ACHN (cell line): Measurements from ENCODE around the gene CHRNA4.

Experiments
- DNase-seq: peaks from one replicate; pipeline ENCODE4 v3.0.0-alpha.2; 2015
- in situ Hi-C: cut with HindIII; loops from 2 replicates; pipeline ENCODE4 v1.10.0; 2017; ENCODE audit warnings: low sequenced_read_pairs, low pct_ligation_motif_present, low pct_unique_long_range_greater_than_20kb

Gene CHRNA4

DNA sequence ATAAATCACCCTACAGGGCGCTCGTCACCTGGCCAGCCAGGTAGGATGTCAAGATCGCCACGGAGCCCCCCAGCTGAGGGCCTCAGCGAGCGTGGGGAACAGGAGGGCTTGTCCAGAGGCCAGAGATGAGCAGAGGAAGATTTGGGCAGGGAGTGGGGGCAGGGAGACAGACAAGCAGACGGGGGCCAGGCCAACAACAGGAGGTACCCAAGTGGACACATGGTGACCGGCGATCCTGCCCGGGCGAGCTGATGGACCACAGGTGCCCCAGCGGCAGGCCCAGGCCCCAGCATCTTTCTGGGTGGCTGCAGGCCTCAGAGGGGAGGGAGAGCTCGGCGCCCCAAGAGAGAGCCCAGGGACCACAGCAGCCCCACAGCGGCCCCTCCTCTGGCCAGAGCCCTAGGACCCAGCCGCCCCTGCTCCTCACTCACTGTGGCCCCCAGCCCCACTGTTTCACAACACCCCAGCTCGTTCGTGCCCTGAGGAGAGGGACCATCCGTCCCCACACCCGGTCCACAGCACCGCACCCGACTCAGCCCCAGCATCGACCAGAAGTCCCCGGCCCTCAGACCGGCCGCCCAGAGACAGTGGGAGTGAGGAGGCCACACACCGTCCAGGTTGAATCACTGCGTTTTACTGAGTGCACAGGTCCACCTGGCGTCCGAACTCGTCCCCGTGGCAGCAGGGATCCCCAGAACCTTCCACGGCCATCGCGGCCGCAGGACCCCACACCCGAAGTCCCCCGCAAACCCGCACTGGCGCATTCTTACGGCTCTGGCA is 38.6 kb upstream of the CHRNA4 start:
- no peak for DNase-seq
- in situ Hi-C loops: loop anchor here (25.0 kb wide), 1 partner anchor 112 kb away; the partner anchor contains the start of gene COL20A1

DNA sequence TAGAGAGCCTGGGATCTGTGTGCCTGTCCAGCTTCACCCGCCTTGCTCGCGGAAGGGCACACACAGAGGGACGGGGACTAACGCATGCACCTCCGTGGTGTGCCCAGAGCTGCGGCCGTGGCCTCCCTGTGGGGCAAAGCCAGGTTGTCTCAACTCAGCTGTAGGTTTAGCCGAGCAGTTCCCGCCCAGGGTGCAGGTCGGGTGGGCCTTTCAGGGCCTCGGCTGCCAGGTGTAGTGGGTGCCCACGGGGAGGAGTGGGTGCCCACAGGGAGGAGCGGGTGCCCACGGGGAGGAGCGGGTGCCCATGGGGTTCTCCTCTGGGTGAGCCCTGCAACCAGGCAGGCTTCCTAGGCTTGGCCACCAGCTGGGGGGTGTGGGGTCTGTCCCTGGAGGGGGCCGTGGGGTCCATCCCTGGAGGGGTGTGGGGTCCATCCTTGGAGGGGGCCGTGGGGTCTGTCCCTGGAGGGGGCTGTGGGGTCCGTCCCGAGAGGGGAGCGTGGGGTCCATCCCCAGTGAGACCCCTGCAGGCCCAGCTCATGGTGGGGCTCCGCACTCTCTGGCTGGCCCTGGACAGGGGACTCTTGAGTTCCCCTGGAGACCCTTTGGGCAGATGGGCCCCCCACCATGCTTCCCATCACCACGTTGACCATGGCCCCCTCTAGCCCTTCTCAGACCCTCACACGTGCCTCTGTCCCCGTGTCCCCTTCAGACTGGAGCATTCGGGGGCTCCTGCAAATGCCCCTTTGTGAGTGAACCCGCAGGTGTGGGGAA is 37.8 kb upstream of the CHRNA4 start:
- in situ Hi-C loops: loop anchor here (25.0 kb wide), 1 partner anchor 112 kb away; the partner anchor contains the start of gene COL20A1
- DNase-seq: no peak

DNA sequence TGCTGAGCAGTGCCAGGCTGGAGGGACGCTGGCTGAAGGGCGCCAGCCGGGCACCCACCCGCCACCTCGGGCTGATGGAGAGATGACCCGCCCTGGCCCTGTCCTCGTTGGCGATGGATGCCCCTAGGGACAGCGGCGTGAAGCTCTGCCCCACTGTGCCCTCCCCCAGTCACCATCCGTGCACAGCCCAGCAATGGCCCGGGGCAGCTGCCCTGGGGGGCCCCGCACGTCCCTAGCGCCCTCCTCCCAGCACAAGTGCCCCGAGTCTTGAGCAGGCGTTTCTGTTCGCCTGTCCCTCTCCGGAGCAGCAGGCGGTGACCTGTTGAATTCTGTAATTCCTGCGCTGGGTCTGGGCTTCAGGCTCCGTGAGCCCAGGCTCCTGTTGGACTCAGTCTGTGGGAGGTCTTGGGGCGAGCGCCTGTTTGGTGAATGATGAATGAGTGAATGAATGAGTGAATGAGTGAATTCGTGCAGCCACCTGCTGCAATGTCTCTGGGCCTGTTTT is 36.8 kb upstream of the CHRNA4 start:
- in situ Hi-C loops: loop anchor here (25.0 kb wide), 1 partner anchor 111 kb away; the partner anchor contains the start of gene COL20A1

DNA sequence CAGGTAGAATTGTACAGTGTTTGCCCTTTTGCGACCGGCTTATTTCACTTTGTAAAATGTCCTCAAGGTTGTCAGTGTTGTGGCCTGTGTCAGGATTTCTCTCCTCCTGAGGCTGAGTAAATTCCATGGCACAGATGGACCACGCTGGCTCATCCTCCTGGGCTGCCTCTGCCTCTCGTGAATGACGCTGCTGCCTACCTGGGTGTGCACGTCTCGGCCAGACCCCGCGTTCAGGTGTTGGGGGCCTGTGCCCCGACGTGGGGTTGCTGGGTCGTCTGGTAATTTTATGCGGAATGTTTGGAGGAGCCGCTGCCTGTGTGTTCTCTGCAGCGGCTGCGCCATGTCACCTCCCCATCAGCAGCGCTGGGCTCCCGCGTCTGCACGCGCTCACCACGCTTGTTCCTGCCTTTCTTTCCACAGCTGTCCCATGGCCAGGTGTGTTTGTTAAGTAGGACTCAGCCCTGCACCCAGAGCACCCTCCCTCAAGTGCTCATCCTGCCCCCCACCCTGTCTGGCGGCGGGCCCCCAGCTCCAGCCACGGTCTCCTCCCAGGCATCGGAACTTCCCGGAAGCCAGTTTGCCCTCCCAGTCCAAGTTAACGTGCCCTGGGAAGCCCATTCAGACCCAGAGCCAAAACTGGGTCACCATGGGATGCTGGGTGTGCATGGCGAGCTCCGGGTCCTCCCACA is 36.1 kb upstream of the CHRNA4 start:
- DNase-seq: no peak
- in situ Hi-C loops: loop anchor here (25.0 kb wide), 1 partner anchor 110 kb away; the partner anchor contains the start of gene COL20A1

More for the DNA sequence above, 36.8 kb upstream of the CHRNA4 start:
- DNase-seq: no peak

DNA sequence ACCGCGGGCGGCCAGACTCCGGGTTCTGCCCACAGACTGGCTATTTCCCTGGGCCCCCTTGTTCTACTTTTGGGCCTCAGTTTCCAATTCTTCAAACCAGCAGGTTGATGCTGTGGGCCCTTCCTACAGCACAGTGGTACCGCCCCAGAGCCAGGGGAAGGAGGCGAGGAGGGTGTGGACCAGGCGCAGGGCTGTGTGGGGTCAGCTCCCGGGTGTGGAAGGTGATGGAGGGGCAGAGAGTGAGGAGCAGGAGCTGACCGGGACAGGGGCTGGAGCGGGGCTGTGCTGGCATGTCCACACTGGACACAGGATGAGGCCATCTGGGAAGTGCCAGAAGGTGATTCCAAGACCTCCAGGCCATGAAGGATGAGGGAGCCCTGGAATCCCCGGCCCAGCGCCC is 35.2 kb upstream of the CHRNA4 start:
- DNase-seq: no peak
- in situ Hi-C loops: loop anchor here (25.0 kb wide), 1 partner anchor 109 kb away; the partner anchor contains the start of gene COL20A1

DNA sequence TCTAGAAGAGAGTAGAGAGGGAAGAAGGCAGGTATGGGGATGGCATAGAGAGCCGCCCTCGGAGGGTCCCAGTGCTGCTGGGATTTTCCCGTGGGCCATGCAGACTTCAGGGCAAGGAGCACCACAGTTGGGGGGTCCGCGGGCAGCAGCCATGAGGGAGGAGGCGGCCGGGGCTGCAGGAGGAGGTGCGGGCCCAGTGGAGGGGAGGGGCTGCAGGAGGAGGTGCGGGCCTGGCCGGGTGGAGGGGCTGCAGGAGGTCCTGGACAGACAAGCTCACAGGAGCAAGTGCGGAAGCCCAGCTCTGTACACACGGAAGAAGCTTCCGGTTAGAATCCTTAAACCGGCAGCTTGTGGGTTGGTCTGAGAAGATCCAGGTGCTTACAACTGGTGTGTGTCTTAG is 34.6 kb upstream of the CHRNA4 start:
- in situ Hi-C loops: loop anchor here (25.0 kb wide), 1 partner anchor 108 kb away; the partner anchor contains the start of gene COL20A1
- DNase-seq: no peak

DNA sequence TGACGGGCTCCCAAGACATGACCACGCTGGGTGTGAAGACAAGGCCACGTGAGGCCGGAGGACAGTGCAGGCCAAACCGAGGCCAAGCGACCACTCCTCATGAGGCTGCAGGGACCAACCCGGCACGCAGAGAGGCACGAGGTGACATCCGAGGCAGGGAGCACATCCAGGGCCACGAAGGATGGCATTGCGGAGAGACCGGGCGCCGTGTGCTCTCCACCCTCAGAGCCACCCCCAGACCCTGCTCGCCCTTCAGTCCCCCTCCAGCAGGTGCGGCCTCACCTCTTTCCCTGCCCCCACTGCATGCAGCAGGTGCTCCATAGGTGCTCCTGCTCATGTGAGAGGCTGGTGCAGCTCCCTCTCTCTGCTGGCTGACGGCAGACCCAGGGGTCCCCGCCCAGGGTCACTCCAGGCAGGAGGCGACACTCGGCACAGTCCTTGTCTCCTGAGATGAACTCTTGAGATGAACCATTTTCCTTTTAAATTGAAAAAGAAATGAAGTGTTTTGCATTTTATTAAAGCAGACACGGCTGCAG is 33.8 kb upstream of the CHRNA4 start:
- DNase-seq: no peak
- in situ Hi-C loops: loop anchor here (25.0 kb wide), 1 partner anchor 108 kb away; the partner anchor contains the start of gene COL20A1

DNA sequence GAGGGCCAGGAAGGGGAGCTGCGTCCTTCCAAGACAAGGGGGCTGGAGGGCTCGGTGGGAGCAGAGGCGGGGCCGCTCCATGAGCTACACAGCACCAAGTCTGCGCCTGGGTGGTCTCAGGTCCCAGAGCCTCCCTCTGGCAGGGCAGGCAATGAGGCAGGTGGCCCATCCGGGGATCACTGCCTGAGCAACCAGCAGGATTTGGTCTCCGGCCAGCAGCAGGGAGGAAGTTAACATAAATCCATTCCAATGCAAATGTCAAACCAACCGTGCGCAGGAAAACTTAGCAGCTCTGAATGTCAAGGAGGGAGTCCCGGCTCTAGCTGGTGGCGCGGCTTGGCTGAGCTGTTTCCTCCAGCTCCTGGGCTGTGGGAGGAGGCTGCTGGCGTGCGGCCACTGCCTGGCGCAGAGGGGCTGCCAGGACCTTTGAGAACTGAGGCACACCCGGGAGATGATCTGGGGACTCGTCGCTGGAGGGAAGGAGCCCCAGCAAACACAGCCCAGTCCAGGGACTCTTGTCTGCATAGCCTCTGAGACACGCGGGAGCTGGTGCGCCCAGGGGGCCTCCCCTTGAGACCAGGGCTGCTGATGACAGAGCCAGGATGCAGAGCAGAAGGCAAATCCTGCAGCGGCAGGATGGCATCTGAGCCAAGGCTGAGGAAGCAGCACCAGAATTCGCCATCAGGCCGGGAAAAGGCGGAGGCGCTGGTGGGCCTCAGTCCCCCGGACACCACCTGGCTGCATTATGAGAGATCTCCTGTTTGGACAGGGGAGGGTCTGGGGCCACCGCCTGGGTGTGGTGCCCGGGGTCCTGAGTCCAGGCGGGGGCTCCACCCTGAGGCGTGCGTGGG is 33.1 kb upstream of the CHRNA4 start:
- no peak for DNase-seq
- in situ Hi-C loops: loop anchor here (25.0 kb wide), 1 partner anchor 107 kb away; the partner anchor contains the start of gene COL20A1

DNA sequence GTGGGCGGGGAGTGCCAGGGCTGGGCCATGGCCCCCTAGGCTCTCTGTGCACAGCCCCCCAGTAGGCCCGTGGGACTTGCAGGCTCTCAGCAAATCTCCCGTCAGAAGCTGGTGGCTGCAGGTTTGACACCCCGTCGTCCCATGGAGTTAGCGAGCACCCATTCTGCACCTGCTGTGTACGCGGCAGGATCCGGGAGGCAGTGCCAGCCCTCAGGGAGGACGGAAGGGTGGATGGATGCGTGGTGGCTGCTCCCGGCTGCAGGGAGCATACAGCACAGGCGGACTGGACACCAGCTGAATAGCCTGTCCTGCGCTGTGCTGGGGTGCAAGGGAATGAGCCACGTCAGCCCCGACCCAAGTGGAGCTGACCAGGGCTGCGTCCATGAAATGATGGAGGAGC is 32.4 kb upstream of the CHRNA4 start:
- no peak for DNase-seq
- in situ Hi-C loops: loop anchor here (25.0 kb wide), 1 partner anchor 106 kb away; the partner anchor contains the start of gene COL20A1

DNA sequence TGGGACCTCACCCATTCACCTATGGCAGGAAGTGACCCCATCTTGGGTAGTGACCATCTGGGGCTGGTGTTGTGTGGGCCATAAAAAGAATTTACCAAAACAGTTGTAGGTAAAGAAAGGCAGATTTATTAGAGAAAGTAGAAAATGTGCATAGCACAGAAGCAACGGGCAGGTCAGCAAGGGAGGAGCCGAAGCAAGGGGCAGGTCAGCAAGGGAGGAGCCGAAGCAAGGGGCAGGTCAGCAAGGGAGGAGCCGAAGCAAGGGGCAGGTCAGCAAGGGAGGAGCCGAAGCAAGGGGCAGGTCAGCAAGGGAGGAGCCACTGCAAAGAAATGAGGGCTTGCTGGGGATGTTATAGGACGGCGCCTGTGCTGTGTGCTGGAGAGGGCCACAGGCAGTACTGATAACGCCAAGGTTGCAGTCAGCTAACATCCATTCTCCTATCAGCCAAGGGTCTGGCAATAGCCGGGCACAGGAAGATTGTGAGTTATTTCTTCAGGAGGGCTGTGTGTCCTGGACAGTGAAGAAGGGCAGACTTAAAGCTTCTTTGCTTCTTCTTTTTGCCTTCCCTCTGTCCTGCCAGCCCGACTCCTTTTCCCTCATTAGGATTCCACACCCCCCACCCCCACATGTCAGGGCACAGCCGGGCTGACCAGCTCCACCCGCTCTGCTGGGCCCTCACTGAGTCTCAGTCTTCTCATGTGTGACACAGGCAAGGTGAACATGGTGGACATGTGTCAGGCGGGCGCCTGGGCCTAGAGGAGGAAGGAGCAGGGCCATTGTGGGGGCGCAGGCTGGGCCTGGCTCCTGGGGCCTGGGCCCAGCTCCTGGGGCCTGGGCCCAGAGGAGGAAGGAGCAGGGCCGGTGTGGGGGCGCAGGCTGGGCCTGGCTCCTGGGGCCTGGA is 31.6 kb upstream of the CHRNA4 start:
- no peak for DNase-seq
- in situ Hi-C loops: loop anchor here (25.0 kb wide), 1 partner anchor 105 kb away; the partner anchor contains the start of gene COL20A1

DNA sequence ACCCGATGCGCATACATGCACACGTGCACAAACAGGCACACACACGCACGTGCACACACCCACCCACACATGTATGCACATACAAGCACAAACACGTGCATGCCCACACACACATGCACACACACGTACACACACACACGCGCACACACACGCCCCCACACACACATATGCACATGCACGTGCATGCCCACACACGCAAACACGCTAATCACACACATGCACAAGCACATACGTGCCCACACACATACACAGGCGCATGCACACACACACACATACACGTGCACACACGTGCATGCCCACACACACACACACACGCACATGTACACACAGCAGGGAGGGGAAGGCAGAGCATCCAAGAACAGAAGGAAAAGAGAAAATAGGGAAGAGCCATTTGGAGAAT is 26.8 kb upstream of the CHRNA4 start:
- in situ Hi-C loops: loop anchor here (25.0 kb wide), 1 partner anchor 101 kb away; the partner anchor contains the start of gene COL20A1
- DNase-seq: no peak

DNA sequence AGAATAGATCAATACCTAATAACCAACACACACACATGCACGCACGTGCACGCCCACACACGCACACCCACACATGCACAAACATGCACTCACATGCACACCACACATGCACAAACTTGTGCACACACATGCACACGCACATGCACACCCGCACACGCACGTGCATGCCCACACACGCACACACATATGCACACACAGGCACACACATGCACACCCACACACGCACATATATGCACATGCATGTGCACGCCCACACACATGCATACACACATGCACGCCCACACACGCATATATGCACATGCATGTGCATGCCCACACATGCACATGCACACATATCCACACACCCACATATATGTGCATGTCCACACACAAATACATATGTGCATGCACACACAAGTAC is 26.2 kb upstream of the CHRNA4 start:
- in situ Hi-C loops: loop anchor here (25.0 kb wide), 1 partner anchor 100 kb away; the partner anchor contains the start of gene COL20A1
- DNase-seq: no peak

DNA sequence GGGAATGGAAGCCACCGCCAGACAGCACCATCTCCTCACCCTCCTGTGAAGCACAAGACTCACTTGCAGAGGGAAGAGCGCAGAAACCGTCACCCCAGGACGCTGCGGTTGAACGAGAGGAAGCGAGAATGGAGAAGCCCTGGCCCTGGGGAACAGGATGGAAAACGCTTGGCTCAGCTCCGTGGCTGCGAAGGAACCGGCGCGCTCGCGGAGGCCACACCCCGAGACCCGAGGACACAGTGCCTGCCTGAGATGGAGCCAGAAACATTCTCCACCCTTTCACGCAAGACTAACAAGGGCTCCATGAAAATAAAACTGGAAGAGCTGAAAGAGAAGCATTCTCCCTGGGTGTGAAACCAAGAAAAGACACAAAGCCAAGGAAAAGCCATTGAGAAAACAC is 25.3 kb upstream of the CHRNA4 start:
- no peak for DNase-seq
- in situ Hi-C loops: loop anchor here (25.0 kb wide), 1 partner anchor 99 kb away; the partner anchor contains the start of gene COL20A1

DNA sequence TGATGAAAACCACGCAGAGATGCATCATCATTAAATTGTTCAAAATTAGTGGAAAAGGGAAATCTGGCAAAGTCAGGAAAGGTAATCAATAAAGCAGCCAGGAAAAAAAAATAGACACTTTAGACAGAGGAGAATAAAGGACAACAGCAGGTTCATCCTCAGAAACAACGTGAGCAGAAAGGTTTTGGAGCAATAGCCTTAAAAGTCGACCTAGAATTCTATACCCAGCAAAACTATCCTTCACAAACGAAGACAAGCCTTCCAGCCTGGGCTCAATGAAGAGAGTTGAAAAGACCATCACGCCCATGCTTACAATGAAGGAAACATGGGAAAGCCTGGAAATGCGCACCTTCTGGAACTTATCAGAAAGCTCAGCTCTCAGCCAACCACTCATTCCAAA is 24.7 kb upstream of the CHRNA4 start:
- in situ Hi-C loops: loop anchor here (25.0 kb wide), 1 partner anchor 99 kb away; the partner anchor contains the start of gene COL20A1
- DNase-seq: no peak

DNA sequence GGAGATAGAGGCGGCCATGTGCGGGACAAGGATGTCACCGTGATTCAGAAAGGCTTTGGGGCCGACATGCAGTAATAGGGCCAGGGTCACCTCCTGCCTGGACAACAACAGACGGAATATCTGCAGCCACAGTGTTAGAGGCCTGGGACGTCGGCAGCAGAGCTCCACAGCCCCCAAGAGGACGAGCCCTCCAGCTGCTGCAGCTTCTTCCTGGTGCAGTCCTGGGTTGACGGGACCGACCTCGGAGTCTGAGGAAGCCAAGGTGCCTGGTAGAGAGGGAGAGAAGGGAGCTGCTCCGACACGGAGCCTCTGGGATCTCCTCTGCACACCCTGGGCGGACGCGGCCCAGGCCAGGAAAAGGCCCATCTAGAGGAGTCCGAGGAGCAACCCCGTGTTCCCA is 23.2 kb upstream of the CHRNA4 start:
- in situ Hi-C loops: loop anchor here (25.0 kb wide), 1 partner anchor 97 kb away; the partner anchor contains the start of gene COL20A1

DNA sequence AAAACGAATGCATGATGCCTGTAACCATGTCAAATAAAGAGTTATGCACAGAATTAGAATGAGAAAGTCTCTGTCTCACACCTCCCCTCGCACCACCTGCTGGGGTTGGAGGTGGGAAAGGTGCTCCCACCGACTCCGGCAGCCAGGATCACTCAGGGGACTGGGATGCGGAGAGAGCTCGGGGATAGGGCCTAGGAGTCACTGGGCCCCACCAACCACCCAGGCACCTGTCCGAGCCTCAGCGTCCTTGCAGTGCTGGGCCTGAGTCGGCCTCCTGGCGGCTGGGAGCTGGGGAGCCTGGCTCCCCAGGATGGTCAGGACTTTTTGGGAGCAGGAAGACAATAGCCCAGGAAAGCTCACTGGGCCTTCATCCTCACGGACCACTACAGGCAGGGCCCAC is 22.4 kb upstream of the CHRNA4 start:
- in situ Hi-C loops: loop anchor here (25.0 kb wide), 1 partner anchor 96 kb away; the partner anchor contains the start of gene COL20A1
- DNase-seq: no peak

More for the DNA sequence above, 23.2 kb upstream of the CHRNA4 start:
- DNase-seq: no peak
